Caki2 (cell line): ENCODE measurements around the gene SCD. TPM values are rescaled to one million over a fixed set of nuclear protein-coding genes. Genes with fewer than 3 reads are reported as not detected.
"Not testable (repeated sequence)": the region's sequence is repeated elsewhere in the genome, so short reads cannot be mapped to it uniquely, and the experiment has no call there.

ENCODE experiments used
- DNase-seq: peaks from one replicate; pipeline ENCODE4 v3.0.0-alpha.2; 2015; ENCODE audit warnings: low read depth
- in situ Hi-C: cut with HindIII; loops from 2 replicates; pipeline ENCODE4 v1.10.0; 2016; ENCODE audit warnings: low sequenced_read_pairs, low pct_unique_long_range_greater_than_20kb, mixed read lengths
- total RNA-seq: library from RNA; depleted of rRNA; stranded (reverse); fragments of >200 nt; shearing (Covaris generic); gene quantifications from 2 replicates; pipeline ENCODE4 v1.2.3, GENCODE V29; 2014; ENCODE audit warnings: low replicate concordance; rRNA removed

The SCD gene
- total RNA-seq, result 97.2 and 98.9 TPM in 2 replicates

DNA sequence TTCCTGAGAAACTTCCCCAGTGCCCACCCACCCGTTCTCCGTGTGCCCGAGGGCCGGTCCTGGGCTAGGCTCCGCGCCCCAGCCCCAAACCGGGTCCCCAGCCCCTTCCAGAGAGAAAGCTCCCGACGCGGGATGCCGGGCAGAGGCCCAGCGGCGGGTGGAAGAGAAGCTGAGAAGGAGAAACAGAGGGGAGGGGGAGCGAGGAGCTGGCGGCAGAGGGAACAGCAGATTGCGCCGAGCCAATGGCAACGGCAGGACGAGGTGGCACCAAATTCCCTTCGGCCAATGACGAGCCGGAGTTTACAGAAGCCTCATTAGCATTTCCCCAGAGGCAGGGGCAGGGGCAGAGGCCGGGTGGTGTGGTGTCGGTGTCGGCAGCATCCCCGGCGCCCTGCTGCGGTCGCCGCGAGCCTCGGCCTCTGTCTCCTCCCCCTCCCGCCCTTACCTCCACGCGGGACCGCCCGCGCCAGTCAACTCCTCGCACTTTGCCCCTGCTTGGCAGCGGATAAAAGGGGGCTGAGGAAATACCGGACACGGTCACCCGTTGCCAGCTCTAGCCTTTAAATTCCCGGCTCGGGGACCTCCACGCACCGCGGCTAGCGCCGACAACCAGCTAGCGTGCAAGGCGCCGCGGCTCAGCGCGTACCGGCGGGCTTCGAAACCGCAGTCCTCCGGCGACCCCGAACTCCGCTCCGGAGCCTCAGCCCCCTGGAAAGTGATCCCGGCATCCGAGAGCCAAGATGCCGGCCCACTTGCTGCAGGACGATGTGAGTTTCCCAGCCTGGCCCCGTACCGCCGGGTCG, at the start of gene SCD:
Gene SCD (plus strand): TSS at position 469 of the 803 bp plus-strand sequence. CDS start 272 bp downstream, at position 741.
- peak; percentile 92 for DNase-seq
- in situ Hi-C loops, result loop anchor here (25.0 kb wide), 1 partner anchor 90 kb away; no protein-coding TSS in a partner anchor

DNA sequence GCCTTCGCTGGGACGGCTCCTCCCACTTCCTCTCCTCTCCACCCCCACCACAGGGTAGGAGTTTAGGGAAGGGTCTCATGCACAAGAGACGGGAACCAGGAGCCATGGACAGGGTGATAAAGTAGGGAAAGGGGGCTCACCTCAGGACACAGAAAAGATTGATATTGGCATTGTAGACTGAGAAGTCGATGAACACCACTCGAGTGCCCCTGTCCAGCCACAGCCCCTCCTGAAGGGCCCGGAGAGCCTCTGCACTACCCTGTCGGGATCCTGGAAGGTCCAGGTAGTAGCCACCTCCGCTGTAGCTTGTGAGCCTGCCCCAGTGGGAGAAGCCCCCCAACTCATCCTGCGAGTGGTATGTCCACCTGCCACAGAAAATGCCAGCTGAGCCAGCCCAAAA, 49.8 kb upstream of the SCD start:
- in situ Hi-C loops, result no loop called here
- DNase-seq, result no peak

DNA sequence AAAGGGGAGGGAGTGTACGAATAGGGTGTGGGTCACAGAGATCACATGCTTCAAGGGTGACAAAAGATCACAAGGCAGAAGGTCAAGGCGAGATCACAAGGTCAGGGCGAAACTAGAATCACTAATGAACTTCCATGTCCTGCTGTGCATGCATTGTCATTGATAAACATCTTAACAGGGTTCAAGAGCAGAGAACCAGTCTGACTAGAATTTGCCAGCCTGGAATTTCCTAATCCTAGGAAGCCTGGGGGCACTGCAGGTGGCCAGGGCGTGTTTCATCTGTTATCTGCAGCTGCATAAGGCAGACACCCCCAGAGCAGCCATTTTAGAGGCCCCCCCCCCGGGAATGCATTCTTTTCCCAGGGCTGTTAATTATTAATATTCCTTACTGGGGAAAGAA, 45.9 kb upstream of the SCD start:
- DNase-seq, in situ Hi-C loops: not testable (repeated sequence)

DNA sequence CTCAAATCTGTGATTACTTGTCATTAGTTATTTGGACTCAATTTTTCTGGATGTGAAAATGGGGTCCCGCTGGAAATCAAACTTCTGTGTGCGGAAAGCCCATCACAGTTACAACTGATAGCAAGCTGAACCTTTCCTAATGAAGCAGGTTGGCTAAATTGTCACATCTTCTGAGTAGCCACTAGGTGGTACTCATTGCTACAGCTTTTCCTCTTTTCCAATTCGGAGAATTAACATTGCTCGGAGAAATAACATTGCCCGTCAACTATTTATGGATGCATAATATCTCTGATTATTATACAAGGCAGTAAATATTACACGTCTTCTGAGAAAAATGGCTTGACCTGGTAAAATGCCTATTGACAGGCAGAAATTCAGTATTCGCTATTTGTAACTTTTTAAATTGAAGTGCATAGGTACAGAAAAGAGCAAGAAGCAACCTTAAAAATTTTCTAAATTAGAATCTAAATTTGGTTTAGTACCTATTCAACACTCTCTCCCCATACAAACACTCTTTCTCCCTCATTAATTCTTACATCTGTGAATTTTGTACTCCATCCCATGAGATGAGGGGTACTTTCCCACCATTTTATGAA, 43.2 kb upstream of the SCD start:
- in situ Hi-C loops, result no loop called here
- DNase-seq, result no peak

DNA sequence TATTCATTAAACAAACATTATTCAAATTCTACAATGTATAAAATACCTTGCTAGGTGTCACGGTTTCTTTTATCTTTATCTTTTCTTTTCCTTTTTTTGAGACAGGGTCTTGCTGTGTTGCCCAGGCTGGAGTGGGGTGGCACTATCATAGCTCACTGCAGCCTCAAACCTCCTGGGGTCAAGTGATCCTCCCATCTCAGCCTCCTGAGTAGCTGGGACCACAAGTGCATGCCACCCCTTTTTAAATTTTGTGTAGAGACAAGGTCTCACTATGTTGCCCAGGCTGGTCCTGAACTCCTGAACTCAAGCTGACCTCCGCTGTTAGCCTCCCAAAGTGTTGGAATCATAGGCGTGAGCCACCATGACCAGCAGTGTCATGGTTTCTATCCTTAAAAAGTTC, 42.6 kb upstream of the SCD start:
- in situ Hi-C loops, result no loop called here
- DNase-seq, result no peak

DNA sequence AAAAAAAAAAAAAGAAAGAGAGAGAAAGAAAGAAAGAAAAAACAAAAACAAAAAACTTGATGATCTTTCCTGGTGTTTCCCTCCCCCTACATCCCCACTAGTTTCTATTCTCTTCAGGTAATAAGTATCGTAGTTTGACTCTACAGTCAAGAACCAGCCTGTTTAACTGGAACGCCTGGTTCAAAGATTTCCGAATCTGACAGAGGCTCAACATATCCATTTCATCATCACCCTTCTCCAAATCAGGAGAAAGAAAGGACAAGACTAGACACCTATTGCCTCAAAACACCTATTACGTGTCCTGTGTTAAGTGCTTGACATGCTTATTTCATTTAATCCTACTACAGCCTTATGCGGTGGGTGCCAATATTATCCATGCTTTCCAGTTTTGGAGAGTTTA, 40.2 kb upstream of the SCD start:
- in situ Hi-C loops, result no loop called here
- DNase-seq, result no peak

DNA sequence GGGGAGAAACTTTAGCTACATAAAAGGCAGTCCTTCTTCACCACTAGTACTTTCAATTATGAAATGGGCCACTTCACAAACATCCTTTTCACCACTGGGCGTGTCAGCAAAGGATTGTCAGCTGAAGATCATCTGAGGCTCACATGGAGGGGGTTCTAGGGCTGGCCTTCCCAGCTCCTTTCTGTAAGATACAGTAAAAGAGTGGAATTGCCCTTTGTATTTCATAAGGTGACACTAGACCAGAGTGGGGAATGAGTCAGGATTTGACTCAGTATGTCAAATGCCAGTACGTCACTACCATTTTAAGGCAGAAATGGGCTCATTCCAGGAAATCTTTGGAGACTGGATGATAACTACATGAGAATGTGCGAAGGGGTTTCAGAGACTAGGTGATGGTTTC, 39.3 kb upstream of the SCD start:
- in situ Hi-C loops, result no loop called here

DNA sequence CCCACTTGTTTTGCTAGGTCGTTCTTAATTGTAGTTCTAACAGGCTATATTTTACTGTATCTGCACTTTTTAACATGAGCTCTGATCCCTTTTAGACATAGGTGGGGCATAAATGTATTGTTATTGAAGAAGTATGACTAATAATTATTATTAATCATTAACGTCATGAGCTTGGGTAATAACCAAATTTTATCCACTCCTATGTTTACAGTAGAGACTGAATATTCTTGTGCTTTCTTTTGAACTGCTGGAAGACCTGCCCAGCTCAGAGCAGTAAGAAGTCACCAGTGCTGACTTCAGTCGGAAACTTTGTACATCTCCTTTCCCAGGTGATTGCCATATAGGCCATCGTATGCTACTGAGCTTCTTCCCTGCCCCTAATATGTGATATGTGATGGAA, 35.7 kb upstream of the SCD start:
- no peak for DNase-seq
- in situ Hi-C loops, result no loop called here

More for the DNA sequence above, 39.3 kb upstream of the SCD start:
- no peak for DNase-seq

DNA sequence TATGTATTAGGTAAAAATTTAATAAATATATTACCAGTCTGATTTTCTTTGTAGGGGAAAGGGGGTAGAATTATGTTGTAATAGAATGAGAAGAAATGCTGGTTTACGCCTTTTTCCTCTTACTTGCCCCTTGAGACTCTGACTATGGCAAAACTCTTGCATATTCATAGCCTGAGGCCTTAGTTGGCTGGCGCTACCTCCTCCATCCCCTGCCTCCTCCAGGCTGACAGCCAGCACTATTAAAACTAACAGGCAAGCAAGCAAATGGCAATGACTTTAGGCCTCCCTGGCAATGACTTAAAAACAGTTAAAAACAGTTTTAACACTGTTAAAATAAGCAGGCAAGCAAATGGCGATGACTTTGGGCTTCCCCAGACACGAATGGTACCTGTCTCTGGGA, 31.4 kb upstream of the SCD start:
- in situ Hi-C loops, result no loop called here

DNA sequence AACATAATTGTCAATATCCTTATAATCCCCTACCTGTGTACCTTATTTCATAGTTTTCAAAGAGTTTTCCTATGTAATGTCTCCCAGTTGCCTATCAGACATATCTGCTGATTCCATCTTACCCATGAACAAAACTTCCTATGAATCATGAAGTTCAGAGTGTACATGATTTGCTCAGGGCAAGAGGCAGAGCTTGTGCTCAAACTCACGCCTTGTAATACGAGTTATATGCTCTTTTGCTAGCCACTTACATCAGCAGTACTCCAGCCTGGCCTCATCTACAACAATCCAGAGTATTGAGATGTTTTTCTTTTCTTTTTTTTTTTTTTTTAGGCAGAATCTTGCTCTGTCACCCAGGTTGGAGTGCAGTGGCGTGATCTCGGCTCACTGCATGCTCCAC, 28.8 kb upstream of the SCD start:
- in situ Hi-C loops, result no loop called here
- no peak for DNase-seq

More for the DNA sequence above, 31.4 kb upstream of the SCD start:
- no peak for DNase-seq

DNA sequence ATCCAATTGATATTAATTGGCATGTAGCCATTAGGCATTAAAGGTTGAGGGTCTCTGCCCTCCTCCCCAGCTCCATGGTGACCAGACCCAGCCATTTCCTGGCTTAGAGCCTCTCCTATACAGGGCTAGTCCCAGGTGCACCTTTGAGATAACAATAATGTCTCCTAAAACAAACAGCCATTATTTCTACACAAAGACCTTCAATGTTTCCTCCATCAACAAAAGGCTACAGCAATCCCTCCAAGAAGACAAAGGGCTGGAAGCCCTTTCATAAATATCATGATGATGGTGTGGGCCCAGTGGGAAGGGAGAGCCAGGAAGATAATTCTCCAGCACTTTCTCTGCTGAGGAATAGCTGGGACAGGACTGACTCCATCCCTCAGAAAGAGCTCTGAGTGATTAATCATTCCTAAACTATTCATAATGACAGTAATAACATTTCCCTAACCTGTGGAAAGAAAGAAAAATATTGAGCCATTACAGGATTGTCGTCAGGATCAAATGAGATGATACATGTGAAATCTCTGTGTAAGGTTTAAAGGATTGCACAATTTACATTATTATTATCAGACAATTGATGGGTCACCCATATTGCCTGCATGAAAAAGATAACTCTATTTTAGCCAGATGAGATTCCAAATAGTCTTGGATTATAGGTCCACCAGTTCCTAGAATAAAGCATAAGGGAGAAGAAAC, 27.2 kb upstream of the SCD start:
- in situ Hi-C loops, result no loop called here
- no peak for DNase-seq

DNA sequence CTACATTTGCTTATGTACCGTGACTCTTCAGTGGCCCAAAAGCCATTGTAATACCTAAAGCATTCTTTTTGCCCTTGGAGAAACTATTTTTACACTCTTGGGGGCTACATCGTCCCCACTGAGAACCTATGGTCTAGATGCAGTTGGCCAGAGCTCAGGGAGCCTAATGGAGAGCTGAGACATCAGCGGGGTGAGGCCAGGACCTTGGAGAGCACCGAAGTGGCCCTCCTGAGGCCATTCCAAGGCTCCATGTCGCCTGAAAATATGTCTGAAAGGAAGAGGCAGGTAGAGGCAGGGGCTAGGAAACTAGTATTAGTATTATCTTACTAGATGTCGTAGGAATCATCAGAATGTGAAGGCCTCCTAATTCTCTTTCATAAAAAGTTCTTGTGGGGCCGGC, 21.9 kb upstream of the SCD start:
- no peak for DNase-seq
- in situ Hi-C loops, result loop anchor here (25.0 kb wide), 1 partner anchor 112 kb away; no protein-coding TSS in a partner anchor

DNA sequence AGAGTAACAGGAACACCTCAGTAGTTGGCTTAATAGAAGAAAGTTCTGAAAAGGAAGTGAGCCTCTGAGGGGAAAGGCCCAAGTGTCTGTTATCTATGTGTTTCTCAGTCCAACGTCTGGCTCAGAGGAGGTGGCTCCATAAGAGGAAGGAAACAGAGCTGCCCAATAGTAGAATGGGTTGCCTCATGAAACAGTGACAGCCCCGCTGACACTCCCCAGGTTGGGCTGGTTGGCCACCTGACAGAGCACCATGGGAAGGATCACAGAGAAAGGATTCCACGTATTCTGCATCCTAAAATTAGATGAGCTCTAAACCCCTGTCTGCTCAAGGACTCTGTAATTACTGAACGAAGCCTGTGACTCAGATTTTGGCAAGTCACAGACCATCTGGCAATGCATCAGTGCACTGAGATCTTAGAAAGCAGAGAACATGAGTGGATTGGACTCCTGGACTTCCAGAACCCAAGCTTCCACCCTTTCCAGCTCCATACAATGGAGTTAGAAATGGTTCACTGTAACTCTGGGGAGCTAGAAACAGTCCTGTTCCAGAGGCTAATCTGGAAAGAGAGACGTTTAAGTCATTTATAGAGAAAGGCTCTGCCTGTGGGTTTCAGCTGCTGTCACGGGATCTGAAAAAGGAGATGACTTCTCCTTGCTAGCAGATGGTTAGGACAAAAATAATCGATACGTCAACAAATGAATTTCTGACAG, 19.9 kb upstream of the SCD start:
- no peak for DNase-seq
- in situ Hi-C loops, result loop anchor here (25.0 kb wide), 1 partner anchor 110 kb away; no protein-coding TSS in a partner anchor

DNA sequence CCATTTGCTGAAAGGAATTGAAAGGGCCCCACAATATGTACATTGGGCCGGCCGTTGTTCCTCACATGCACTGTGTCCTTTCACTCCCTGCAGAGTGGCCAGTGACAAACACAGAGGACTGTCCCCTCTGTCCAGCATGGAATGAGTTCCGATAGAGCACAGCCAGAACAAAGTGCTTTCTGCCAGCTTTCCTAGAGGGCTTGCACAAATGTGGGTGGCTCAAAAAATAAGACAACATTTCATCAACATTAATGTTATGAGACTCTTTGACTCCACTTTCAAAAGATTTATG, 19.4 kb upstream of the SCD start:
- DNase-seq, result no peak
- in situ Hi-C loops, result loop anchor here (25.0 kb wide), 1 partner anchor 110 kb away; no protein-coding TSS in a partner anchor

DNA sequence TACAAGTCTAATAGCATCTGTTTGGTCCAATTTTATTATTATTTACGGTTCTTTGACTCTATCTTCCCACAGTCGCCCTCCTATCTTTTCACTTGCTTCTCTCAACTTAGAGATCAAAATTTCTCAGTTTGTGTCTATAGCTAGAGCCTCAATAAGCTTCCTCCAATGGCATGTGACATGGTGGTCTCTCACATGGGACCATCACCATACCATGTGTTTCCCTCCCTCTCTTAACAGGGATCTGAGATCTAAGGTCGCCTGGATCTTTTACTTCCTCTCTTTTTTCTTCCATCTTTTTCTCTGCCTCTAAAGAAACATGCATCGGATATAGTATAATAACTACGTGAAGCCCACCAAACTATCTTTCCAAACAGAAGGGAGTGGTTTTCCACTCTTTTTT, 18.8 kb upstream of the SCD start:
- no peak for DNase-seq
- in situ Hi-C loops, result loop anchor here (25.0 kb wide), 1 partner anchor 109 kb away; no protein-coding TSS in a partner anchor

DNA sequence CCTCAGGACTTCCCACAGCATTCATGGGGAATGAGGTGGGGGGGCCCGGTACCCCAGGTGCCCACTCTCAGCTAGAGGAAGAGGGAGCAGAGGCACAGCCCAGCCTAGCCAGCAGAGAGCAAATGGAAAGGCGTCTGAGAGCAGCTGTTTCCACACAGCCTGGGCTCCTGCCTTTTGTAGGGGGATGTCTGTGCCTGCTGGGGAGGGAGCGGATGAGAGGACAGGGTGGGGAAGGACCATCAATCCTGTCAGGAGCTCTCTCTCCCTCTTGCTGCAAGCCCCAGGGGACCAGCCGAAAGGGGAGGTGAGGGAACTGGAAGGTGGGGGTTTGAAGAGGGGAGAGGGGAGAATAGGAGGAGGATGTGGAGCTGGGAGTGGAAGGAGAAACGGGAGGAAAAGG, 17.0 kb upstream of the SCD start, which contains the start of gene PKD2L1:
Gene PKD2L1 (minus strand): TSS at position 150 of the 400 bp plus-strand sequence. CDS start 125 bp downstream, at position 25.
- in situ Hi-C loops, result loop anchor here (25.0 kb wide), 1 partner anchor 107 kb away; no protein-coding TSS in a partner anchor
- DNase-seq, result no peak

DNA sequence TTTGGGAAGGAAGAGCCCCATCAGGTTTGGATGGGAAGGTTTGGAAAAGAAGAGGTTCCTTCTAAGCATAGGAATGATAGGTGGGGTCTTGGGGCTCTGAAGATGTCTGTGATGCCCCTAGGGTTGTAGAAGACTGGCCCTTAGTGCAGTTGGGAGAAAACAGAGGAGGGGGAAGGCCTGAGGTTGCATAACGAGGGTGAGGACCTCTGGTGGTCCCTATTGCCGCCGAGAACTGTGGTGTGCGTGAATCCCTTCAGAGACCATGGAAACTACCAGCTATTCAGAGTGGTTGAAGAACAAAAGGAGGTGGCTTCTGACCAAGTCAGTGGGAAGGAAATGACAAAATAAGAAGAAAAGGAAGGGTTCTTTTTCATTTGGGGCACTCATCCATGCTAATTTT, 13.9 kb upstream of the SCD start:
- in situ Hi-C loops, result loop anchor here (25.0 kb wide), 1 partner anchor 104 kb away; no protein-coding TSS in a partner anchor
- DNase-seq, result no peak
